HG02943 (cell line): ENCODE results near the gene ATG5.

Experiments
- ATAC-seq: cut with Tn5 transposase; IDR thresholded peaks from one replicate; pipeline ENCODE4 v1.9.1; 2021; ENCODE audit warnings: mild to moderate bottlenecking, low read depth, moderate library complexity; ENCODE audit not compliant: unreplicated experiment

Gene ATG5

GRCh38 chr6:106227612-106228507 lies 97.7 kb downstream of the ATG5 start:
- ATAC-seq = no peak

- ATAC-seq = no peak
Measured at GRCh38 chr6:106226676-106227075, 98.9 kb downstream of the ATG5 start.

- ATAC-seq = no peak
Measured at GRCh38 chr6:106225581-106225980, 100.0 kb downstream of the ATG5 start.

GRCh38 chr6:106223300-106223930 lies 102.1 kb downstream of the ATG5 start:
- ATAC-seq = no peak

GRCh38 chr6:106220485-106220884 lies 105.1 kb downstream of the ATG5 start:
- no peak for ATAC-seq

GRCh38 chr6:106216527-106216926 lies 109.0 kb downstream of the ATG5 start:
- no peak for ATAC-seq

- ATAC-seq = no peak
Measured at GRCh38 chr6:106215608-106216007, 110.0 kb downstream of the ATG5 start.

GRCh38 chr6:106214531-106214930 lies 111.0 kb downstream of the ATG5 start:
- no peak for ATAC-seq

GRCh38 chr6:106213660-106214289 lies 111.8 kb downstream of the ATG5 start:
- ATAC-seq = no peak

- no peak for ATAC-seq
Measured at GRCh38 chr6:106212576-106212975, 113.0 kb downstream of the ATG5 start.

- ATAC-seq = no peak
Measured at GRCh38 chr6:106206905-106207304, 118.7 kb downstream of the ATG5 start.

GRCh38 chr6:106204961-106205360 lies 120.6 kb downstream of the ATG5 start:
- ATAC-seq = no peak

GRCh38 chr6:106199998-106200397 lies 125.6 kb downstream of the ATG5 start:
- no peak for ATAC-seq

- ATAC-seq = no peak
Measured at GRCh38 chr6:106199331-106199730, 126.2 kb downstream of the ATG5 start.

- no peak for ATAC-seq
Measured at GRCh38 chr6:106197441-106197840, 128.1 kb downstream of the ATG5 start.

GRCh38 chr6:106194949-106195921 lies 130.3 kb downstream of the ATG5 start:
- no peak for ATAC-seq

- no peak for ATAC-seq
Measured at GRCh38 chr6:106192824-106193223, 132.7 kb downstream of the ATG5 start.

- no peak for ATAC-seq
Measured at GRCh38 chr6:106188104-106188794, 137.3 kb downstream of the ATG5 start.

GRCh38 chr6:106187424-106187982 lies 138.1 kb downstream of the ATG5 start:
- no peak for ATAC-seq
